Fibroblast of mammary gland (primary cell): ENCODE measurements around the gene DBN1.

Experiments used
- DNase-seq: peaks from one replicate; pipeline ENCODE4 v3.0.0-alpha.2; 2010; ENCODE audit warnings: low read depth
- H3K4me3 ChIP-seq: 2 replicates; pipeline ENCODE4 v1.5.1; 2011; ENCODE audit warnings: low read depth, mild to moderate bottlenecking, low read length, moderate library complexity; ENCODE audit not compliant: control insufficient read depth
- CTCF ChIP-seq: conservative IDR thresholded peaks from 2 replicates; pipeline ENCODE4 v1.5.1; 2011; ENCODE audit warnings: low read depth, low read length, inconsistent platforms; ENCODE audit not compliant: control insufficient read depth, insufficient read depth

DBN1 gene

DNA sequence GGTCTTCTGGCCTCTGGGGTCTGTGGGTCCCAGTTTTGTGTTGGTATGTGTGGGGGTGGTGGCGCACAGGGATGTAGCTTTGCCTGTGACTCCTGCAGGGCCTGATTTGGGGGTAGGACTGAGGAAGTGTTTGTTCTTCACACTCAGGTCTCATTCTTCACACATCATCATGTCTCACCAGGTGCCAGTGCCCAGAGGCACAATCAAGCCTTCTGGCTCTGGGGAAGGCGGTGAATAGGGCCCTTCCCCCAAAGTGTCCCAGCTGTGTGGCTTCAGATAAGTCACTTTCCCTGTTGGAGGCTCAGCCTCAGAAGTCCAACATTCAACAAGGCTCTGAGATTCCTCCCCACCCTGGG is 5.1 kb downstream of the DBN1 start:
- TF ChIP-seq CTCF = no peak
- no peak overlapping the region for H3K4me3 ChIP-seq
- no peak for DNase-seq

DNA sequence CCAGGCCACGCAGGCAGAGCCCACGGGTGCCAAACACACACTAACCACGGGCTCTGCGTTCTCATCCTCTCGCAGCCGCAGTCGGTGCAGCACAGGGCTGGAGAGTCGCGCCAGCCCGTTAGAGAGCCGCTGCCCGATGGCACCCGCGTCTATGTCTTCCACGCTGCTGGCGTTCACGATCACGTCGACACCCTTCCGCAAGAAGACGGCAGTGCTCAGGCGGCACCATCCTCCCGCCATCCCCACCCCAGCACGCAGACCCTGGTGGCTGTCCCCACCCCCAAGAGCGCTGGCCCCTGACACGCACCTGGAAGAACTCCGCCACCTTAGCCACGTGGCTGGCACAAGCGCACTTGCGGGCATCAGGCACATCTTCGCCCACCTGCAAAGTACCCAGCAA is 6.0 kb downstream of the DBN1 start:
- no peak for DNase-seq
- TF ChIP-seq CTCF = no peak
- H3K4me3 ChIP-seq = no peak overlapping the region

DNA sequence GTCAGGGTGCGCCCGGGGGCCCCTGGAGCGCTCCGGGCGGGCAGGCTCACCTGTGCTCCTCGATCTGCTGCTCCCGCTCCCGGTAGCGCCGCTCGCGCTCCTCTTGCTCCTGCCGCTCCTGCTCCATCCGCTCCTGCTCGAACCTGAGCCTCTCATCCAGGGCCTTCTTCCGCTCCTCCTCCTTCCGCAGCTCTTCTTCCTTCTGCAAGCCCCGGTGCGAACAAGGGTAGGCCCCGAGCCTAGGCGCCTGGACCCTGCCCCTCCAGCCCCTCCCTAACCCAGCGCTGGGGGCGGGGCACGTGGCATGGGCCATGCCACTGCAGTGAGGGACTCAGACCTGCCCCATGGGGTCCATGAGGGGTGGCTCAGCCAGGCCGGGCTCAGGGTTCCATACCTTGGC is 6.6 kb downstream of the DBN1 start:
- no peak for DNase-seq
- no peak overlapping the region for H3K4me3 ChIP-seq
- TF ChIP-seq CTCF = no peak

GRCh38 chr5:177465044-177465443 is 8.4 kb downstream of the DBN1 start:
- no peak overlapping the region for H3K4me3 ChIP-seq
- no peak for DNase-seq
- no peak for TF ChIP-seq CTCF

- DNase-seq = no peak
- TF ChIP-seq CTCF = no peak
- H3K4me3 ChIP-seq = no peak overlapping the region
Measured at GRCh38 chr5:177462021-177462670, 11.3 kb downstream of the DBN1 start.

- TF ChIP-seq CTCF = no peak
- no peak for DNase-seq
- no peak overlapping the region for H3K4me3 ChIP-seq
Measured at GRCh38 chr5:177459819-177460628, 13.4 kb downstream of the DBN1 start.
